ENCODE results near the gene TOP3B.

DNA sequence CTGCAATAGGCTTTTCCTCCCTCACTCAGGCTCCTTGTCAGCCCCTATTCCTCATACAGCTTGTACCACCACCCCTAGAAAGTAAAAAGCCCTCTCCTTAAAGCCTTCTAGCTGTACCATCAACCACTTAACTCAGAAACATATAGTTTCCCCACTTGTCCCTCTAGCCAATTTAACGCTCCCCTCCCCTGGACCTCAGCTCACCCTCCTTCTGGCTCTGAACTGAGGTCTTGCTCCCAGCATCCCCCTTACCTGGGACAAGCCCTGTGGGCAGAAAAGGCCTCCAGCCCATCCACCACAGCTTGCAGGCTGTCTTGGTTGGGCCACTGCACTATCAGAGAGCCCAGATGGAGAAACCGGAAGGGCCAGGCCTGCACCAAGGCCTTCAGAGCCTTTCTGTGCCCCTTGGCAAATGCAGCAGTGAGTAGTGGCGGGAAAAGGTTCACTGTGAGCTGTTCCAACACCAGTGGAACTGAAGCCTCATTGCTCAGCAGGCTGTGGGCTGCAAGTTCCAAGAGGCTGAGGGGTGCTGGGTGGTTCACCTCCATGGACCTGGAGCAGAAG lies 12.4 kb upstream of the TOP3B start:
- TF ChIP-seq, protein P1, sequence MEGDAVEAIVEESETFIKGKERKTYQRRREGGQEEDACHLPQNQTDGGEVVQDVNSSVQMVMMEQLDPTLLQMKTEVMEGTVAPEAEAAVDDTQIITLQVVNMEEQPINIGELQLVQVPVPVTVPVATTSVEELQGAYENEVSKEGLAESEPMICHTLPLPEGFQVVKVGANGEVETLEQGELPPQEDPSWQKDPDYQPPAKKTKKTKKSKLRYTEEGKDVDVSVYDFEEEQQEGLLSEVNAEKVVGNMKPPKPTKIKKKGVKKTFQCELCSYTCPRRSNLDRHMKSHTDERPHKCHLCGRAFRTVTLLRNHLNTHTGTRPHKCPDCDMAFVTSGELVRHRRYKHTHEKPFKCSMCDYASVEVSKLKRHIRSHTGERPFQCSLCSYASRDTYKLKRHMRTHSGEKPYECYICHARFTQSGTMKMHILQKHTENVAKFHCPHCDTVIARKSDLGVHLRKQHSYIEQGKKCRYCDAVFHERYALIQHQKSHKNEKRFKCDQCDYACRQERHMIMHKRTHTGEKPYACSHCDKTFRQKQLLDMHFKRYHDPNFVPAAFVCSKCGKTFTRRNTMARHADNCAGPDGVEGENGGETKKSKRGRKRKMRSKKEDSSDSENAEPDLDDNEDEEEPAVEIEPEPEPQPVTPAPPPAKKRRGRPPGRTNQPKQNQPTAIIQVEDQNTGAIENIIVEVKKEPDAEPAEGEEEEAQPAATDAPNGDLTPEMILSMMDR (conservative IDR thresholded peaks at IDR 0.05; ENCODE audit: low read depth in 2 of 2) = no peak
- TF ChIP-seq, protein P2, sequence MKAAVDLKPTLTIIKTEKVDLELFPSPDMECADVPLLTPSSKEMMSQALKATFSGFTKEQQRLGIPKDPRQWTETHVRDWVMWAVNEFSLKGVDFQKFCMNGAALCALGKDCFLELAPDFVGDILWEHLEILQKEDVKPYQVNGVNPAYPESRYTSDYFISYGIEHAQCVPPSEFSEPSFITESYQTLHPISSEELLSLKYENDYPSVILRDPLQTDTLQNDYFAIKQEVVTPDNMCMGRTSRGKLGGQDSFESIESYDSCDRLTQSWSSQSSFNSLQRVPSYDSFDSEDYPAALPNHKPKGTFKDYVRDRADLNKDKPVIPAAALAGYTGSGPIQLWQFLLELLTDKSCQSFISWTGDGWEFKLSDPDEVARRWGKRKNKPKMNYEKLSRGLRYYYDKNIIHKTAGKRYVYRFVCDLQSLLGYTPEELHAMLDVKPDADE (IDR thresholded peaks at IDR 0.05) = no peak
- no peak for TF ChIP-seq POLR2AphosphoS5 (IDR thresholded peaks at IDR 0.05; ENCODE audit: low read depth)

Measured in GM23338 (cell line).